Epithelial cell of prostate (primary cell): ENCODE data around the gene NAA38.
"Not testable (repeated sequence)": the region's sequence is repeated elsewhere in the genome, so short reads cannot be mapped to it uniquely, and the experiment has no call there.

Source experiments
- DNase-seq: peaks from one replicate; pipeline ENCODE4 v3.0.0-alpha.2; 2011; ENCODE audit warnings: low read depth, low spot score
- H3K27ac ChIP-seq: fragments of 450-650 bp; 2 replicates; pipeline ENCODE4 v1.5.1; 2017; ENCODE audit warnings: mild to moderate bottlenecking

The NAA38 gene

GRCh38 chr17:7882629-7883028 is 25.3 kb upstream of the NAA38 start:
- H3K27ac ChIP-seq: no peak overlapping the region
- DNase-seq: no peak

GRCh38 chr17:7882068-7882467 is 24.7 kb upstream of the NAA38 start:
- no peak for DNase-seq
- H3K27ac ChIP-seq: no peak overlapping the region

GRCh38 chr17:7881276-7882054 is 24.1 kb upstream of the NAA38 start:
- DNase-seq: no peak
- no peak overlapping the region for H3K27ac ChIP-seq

GRCh38 chr17:7880076-7880868 is 22.9 kb upstream of the NAA38 start:
- no peak for DNase-seq
- H3K27ac ChIP-seq: no peak overlapping the region

GRCh38 chr17:7878234-7878633 is 20.9 kb upstream of the NAA38 start:
- no peak for DNase-seq

GRCh38 chr17:7875804-7876370 is 18.5 kb upstream of the NAA38 start:
- no peak for DNase-seq
- H3K27ac ChIP-seq: no peak overlapping the region

More at GRCh38 chr17:7878234-7878633, 20.9 kb upstream of the NAA38 start:
- no peak overlapping the region for H3K27ac ChIP-seq

GRCh38 chr17:7873051-7873450 is 15.7 kb upstream of the NAA38 start:
- DNase-seq: no peak
- H3K27ac ChIP-seq: no peak overlapping the region

- no peak for DNase-seq
- peak overlapping the region; percentile 46 for H3K27ac ChIP-seq
Observed at GRCh38 chr17:7867881-7868329, 10.5 kb upstream of the NAA38 start.

- H3K27ac ChIP-seq: no peak overlapping the region
- DNase-seq: no peak
Observed at GRCh38 chr17:7864995-7865650, 7.8 kb upstream of the NAA38 start.

GRCh38 chr17:7864384-7864783 is 7.0 kb upstream of the NAA38 start:
- not testable (repeated sequence) for DNase-seq, H3K27ac ChIP-seq

GRCh38 chr17:7862692-7863437 is 5.5 kb upstream of the NAA38 start:
- H3K27ac ChIP-seq: peak overlapping the region; percentile 5
- no peak for DNase-seq

GRCh38 chr17:7859028-7859427 is 1.7 kb upstream of the NAA38 start:
- H3K27ac ChIP-seq: no peak overlapping the region
- DNase-seq: no peak

GRCh38 chr17:7858522-7858810 is 1.1 kb upstream of the NAA38 start:
- peak overlapping the region; percentile 91 for H3K27ac ChIP-seq
- DNase-seq: no peak

GRCh38 chr17:7857713-7858521 is 558 bp upstream of the NAA38 start, which contains the start of gene CYB5D1:
CYB5D1 (plus strand) TSS chr17:7858003; CDS start chr17:7858135, 132 bp downstream.
- no peak for DNase-seq

GRCh38 chr17:7856011-7856810 is 1.1 kb downstream of the NAA38 start:
- no peak for DNase-seq
- H3K27ac ChIP-seq: peak overlapping the region; percentile 91

More at GRCh38 chr17:7857713-7858521, 558 bp upstream of the NAA38 start, which contains the start of gene CYB5D1:
- peak within 1 kb of the TSS; percentile 91 for H3K27ac ChIP-seq

- H3K27ac ChIP-seq: peak overlapping the region; percentile 91
Observed at GRCh38 chr17:7855660-7856010, 1.7 kb downstream of the NAA38 start.

GRCh38 chr17:7854851-7855659 is 2.3 kb downstream of the NAA38 start, which contains the start of gene TMEM88:
TMEM88 (plus strand) TSS chr17:7855066; CDS start chr17:7855075, 9 bp downstream.
- H3K27ac ChIP-seq: peak within 1 kb of the TSS; percentile 91
- no peak for DNase-seq

More at GRCh38 chr17:7855660-7856010, 1.7 kb downstream of the NAA38 start:
- DNase-seq: no peak
